NCI-H128 (cell line): ENCODE data around the gene KCNC4.
A peak's percentile ranks its signal among the peaks of the same experiment; 100 is the strongest.

Source experiments
- DNase-seq: peaks from one replicate; lab custom pipeline; 2025; ENCODE audit not compliant: unreplicated experiment; lab: John Stamatoyannopoulos, UW

Gene KCNC4

DNA sequence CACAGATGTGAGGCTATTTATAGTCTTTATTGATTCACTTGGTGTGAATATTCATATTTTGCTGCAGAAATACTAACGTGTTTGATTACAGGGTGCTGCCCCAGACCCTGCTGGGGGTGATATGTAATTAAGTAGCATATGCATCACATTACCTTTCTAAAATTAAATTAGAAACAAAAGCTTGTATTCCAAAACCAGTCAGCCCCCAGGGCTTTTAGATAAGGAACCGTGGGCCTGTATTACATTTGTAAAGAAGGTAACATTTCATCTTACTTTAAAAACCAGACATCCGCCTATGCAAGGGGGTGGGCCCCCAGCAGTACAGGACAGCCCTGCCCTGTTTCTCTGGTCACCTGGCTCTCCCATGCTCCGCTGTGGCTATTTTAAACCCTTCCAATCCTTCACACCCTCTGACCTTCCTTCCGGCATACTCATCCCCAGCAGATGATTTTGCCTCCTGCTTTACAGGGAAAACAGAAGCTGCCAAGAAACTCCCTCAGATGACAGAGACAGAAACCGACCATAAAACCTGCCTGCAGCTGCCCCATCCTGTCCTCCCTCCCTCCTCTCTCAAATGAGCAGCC is 22.0 kb upstream of the KCNC4 start:
- DNase-seq: no peak

DNA sequence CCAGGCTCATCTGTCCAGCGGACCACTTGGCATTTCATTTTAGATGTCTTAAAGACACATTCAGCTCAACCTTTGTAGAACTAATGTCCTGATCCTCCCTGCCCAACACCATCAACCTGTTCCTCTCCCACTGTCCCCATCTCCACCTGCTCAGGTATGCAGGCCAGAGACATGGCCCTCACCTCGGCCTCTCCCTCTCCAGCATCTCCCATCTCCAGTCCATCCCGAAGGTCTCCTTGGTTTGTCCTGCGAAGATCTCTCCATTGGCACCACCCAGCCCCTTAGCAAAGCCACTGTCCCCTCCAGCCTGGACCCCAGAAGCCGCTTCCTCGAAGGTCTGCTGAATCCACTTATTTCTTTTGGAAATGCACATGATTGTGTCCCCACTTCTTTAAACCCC is 20.9 kb upstream of the KCNC4 start:
- no peak for DNase-seq

GRCh38 chr1:110190282-110190929 is 19.7 kb upstream of the KCNC4 start:
- DNase-seq: peak; percentile 84

GRCh38 chr1:110192541-110192940 is 17.6 kb upstream of the KCNC4 start:
- no peak for DNase-seq

DNA sequence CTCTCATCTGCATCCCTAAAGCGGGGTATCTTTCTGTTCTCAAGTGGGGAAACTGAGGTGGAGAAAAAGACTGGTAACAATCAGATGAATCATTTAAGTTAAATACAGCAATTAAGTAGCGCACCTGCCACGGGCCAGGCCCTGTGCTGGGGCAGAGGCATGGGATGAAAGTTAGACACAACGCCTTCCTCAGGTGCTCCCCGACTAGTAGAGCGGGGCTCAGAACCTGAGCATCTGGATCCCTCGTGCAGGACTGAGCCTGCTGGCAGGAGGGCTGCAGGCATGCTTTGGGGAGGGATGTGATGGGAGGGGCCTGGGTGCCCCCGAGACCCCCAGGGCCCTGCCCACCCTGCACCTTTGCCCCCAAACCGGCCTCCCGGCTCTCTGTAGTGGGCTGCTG is 14.9 kb upstream of the KCNC4 start:
- DNase-seq: no peak

DNA sequence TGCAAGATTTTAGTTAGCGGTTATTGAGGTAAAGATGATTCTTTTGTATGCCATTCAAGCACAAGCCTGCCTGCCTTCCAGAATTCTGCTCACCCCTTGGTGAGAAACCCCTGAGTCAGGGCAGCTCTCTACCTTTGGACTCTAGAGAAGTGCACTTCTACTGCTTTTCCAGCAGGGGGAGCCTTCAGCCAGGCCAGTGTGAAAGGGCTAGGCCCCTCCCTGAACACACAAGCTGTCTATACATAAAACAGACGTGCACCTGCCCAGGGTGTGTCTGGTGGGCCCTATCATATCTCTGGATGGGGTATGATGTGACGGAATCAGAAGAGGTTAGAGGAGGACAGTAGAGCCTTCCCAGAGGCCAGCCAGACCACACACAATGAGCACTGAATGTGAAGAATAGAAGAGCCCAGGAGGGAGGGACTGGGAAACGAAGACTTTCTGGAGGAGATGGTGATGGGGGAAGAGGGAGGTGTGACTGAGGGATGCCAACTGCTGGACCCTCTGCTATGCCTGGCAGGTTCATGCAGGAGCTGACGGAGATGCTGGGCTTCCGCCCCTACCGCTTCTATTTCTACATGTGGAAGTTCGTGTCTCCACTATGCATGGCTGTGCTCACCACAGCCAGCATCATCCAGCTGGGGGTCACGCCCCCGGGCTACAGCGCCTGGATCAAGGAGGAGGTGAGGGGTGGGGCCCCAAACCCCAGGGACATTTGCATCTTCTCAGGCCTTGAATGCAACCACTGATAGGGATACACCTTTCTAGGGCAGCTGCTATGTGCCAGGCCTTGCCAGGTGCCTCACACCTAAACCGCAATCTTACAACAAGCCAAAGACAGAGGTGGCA is 13.0 kb upstream of the KCNC4 start:
- DNase-seq: peak; percentile 19

- DNase-seq: no peak
These were observed 12.0 kb upstream of the KCNC4 start for GRCh38 chr1:110197905-110198629.

GRCh38 chr1:110198746-110199145 is 11.4 kb upstream of the KCNC4 start:
- no peak for DNase-seq

DNA sequence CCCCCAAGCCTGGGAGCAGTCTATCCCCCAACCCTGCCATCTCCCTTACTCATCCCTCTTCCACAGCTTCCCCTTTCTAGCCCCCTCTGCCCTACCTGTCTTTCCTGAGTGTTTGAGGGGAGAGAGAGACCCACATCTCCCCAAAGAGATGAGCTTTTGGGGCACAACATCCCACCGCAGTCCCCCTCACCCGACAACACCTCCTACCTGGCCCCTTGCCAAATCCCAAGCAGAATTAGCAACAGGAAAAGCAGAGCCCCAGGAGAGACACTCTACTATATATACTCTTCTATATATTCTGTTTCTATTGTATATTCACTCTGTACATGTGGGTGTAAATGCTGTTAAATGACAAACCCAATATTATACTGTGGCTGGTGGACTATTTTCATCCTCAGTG is 9.9 kb upstream of the KCNC4 start:
- DNase-seq: no peak

- DNase-seq: no peak
These were observed 9.4 kb upstream of the KCNC4 start for GRCh38 chr1:110200666-110201065.

- no peak for DNase-seq
These were observed 8.8 kb upstream of the KCNC4 start for GRCh38 chr1:110201157-110201825.

DNA sequence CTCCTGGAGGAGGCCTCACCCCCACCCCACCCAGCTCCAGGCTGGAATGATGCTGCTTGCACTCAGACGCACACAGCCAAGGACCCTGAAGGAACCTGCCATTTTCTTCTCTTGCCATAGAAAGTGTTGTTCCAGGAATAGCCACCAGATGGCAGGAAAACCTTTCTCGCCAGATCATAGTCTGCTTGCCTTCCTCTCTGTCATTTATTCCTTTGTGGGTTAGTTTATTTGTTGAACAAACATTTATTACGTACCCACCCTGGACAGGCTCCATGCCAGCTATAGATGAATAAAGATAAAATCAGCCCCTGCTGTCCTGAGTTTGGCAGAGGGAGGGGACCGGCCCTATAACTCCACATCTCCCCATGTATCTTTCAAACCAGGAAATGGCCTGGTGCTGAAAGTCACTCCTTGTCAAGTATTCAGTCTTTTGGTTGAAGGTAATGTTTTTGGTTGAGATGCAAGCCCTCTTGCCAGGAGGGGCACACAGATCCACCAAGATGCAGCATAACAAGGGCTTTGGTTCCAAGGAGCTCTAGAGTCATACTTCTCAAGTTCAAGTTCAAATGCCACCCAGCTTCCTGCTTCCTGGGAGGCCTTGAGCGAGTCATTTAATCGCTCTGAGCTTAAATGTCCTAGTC is 7.0 kb upstream of the KCNC4 start:
- peak; percentile 44 for DNase-seq

DNA sequence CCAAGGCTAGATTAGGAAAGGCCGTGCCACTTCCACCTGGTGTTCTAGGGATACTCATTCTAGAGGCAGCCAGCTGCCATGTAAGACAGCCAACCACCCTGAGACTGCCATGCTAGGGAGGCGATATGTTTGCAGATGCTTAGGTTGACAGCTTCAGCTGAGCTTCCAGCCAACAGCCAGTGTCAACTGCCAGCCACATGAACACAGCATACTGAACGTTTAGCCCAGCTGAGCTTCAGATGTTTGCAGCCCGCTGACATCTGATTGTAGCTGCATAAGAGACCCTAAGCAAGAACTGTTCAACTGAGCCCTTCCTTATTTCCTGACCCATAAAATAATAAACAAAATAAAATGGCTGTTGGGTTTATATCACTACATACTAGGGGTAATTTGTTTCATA is 5.0 kb upstream of the KCNC4 start:
- no peak for DNase-seq

GRCh38 chr1:110205591-110206155 is 4.4 kb upstream of the KCNC4 start:
- no peak for DNase-seq

- DNase-seq: no peak
These were observed 3.7 kb upstream of the KCNC4 start for GRCh38 chr1:110206261-110206920.

- DNase-seq: peak; percentile 33
These were observed 2.3 kb upstream of the KCNC4 start for GRCh38 chr1:110207831-110208230.

DNA sequence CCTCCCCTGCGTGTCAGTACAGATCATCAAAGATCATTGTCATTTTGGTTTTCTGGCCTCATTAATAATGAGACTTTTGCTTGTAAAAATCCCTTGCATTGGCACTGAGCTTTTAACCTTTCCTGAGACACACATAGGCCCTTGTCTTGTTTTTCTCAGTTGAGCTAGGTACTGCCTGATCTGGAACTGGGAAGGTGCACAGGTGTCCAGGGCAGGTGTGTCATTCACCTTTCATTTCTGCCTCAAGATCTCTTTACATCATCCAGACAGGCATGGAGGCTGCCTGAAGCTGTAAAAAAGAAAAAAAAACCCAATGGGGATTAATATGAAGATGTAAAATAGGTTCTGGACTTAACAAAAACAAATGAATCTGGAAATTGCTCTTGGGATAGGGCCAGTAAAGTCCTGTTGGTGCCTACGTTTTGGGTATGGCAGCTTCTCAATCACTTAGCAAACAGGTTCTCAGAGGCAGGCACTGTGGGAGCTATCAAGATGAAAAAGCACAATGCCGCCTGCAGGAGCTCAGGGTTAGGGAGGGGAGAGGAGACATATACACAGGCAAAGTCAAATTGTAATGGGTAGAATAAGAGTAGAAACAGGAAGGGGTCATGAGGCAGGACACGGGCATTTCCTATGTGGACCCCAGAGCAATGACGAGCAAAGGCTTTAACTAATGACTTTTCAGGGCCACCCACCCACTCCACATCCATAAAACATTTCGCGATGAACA is 1.0 kb upstream of the KCNC4 start:
- no peak for DNase-seq

DNA sequence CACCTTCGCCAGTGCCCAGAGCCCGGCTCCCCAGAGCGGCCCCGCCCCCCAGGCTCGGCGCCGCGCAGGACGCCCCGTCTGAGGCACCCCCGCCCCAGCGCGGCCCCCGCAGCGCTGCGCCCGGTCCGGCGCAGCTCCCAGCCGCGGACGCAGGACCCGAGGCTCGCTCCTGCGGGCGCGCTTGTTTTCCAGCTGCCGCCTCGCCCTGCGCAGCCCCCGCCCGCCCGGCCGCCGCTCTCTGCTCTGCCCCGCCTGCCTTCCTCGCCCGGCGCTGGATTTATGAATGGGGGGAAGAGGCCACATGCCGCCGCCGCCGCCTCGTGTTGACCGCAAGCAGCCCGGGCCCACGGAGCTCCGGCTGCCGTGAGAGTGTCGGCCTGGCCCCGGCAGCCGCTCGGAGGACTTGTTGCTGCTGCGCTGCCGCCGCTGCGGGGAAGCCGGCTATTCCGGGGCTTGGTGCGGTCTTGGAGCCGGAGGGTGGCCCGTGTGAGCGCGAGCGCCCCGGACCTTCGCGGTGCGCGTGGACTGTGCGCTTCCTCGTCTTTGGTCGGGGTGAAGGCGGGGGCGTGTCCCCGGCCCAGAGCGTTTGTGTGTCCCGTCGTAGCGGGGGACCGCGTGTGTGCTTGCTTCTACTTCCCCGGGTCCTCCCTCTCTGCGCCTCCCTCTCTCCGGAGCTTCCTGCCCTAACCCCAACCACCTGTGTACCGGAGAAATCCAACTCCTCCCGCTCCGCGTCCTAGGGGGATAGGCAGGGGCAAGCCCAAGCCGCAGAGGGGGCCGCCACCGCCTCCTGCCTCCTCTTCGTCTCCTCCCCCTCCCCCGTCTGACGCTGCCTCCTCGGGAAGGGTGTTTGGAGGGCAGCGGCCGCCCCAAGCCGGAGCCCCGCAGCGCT is 736 bp downstream of the KCNC4 start:
- peak; percentile 32 for DNase-seq
